Panc1 (cell line): Measurements from ENCODE around the gene AGBL4. TPM values are rescaled to one million over a fixed set of nuclear protein-coding genes. Genes with fewer than 3 reads are reported as not detected.

ENCODE experiments used
- ATAC-seq: fragments of 200-7000 bp; cut with Tn5 transposase; 2 replicates; pipeline ENCODE4 v1.9.1; 2020; ENCODE audit warnings: mild to moderate bottlenecking, moderate library complexity
- BruUV-seq: library from RNA; stranded (reverse); fragments of 400-500 nt; replicated peaks from 2 replicates; lab custom pipeline; 2021; lab: Mats Ljungman, UMichigan
- CTCF ChIA-PET: fragments of 300-600 bp; sonication (Branson Sonifier 250); formaldehyde crosslinking; loops from one replicate; lab custom pipeline; 2022; ENCODE audit warnings: antibody characterized with exemption; lab: Charles Lee
- POLR2A ChIA-PET: fragments of 300-600 bp; sonication (Branson Sonifier 250); formaldehyde crosslinking; loops from one replicate; lab custom pipeline; 2022; ENCODE audit warnings: antibody characterized with exemption; lab: Charles Lee
- DNase-seq: peaks from one replicate; pipeline ENCODE4 v3.0.0-alpha.2; 2010; ENCODE audit warnings: low read depth, low spot score
- H3K27ac ChIP-seq: 2 replicates; pipeline ENCODE4 v1.5.1; 2011; ENCODE audit warnings: mild to moderate bottlenecking, low read length, inconsistent platforms
- H3K27me3 ChIP-seq: fragments of 200-500 bp; sonication (Bioruptor generic); 2 replicates; pipeline ENCODE4 v1.6.0; 2014; ENCODE audit warnings: low read length, inconsistent platforms; ENCODE audit not compliant: control insufficient read depth, insufficient read depth
- H3K36me3 ChIP-seq: fragments of 200-500 bp; sonication (Bioruptor generic); 2 replicates; pipeline ENCODE4 v1.5.1; 2014; ENCODE audit warnings: inconsistent platforms, mild to moderate bottlenecking, low read length, moderate library complexity; ENCODE audit not compliant: control insufficient read depth, insufficient read depth
- H3K4me1 ChIP-seq: 2 replicates; pipeline ENCODE4 v1.5.1; 2011; ENCODE audit warnings: inconsistent platforms, mild to moderate bottlenecking, low read length, moderate library complexity; ENCODE audit not compliant: control insufficient read depth, insufficient read depth
- H3K4me3 ChIP-seq, 2 experiments: 2 replicates each; pipeline ENCODE4 v1.5.1; 2011 to 2012; ENCODE audit warnings: low read depth in 2 of 2, low read length in 2 of 2, mild to moderate bottlenecking in 2 of 2, inconsistent platforms in 1 of 2, moderate library complexity in 1 of 2
- H3K9me3 ChIP-seq: fragments of 200-500 bp; sonication (Bioruptor generic); 2 replicates; pipeline ENCODE4 v1.5.1; 2014; ENCODE audit warnings: low read depth, mild to moderate bottlenecking, inconsistent platforms, low read length, moderate library complexity; ENCODE audit not compliant: control insufficient read depth, insufficient read depth
- CTCF ChIP-seq: fragments of 450-650 bp; IDR thresholded peaks from 2 replicates; pipeline ENCODE4 v1.5.1; 2017; ENCODE audit warnings: mild to moderate bottlenecking
- POLR2AphosphoS5 ChIP-seq: IDR thresholded peaks from 2 replicates; pipeline ENCODE4 v1.6.1; 2012; ENCODE audit warnings: mild to moderate bottlenecking, low read depth, low read length, moderate library complexity
- REST ChIP-seq, 2 experiments: IDR thresholded peaks; 2 replicates each; pipeline ENCODE4 v1.6.1; 2011 to 2012; ENCODE audit warnings: low read depth in 2 of 2, control low read depth in 1 of 2, low read length in 1 of 2, mild to moderate bottlenecking in 1 of 2, moderate library complexity in 1 of 2; ENCODE audit not compliant: insufficient read depth in 1 of 2
- SIN3A ChIP-seq: IDR thresholded peaks from 2 replicates; pipeline ENCODE4 v1.6.1; 2012; ENCODE audit warnings: low read depth, mild to moderate bottlenecking, low read length, moderate library complexity, borderline replicate concordance; ENCODE audit not compliant: insufficient read depth
- TCF7L2 ChIP-seq: IDR thresholded peaks from 2 replicates; pipeline ENCODE4 v1.6.1; 2011; ENCODE audit warnings: mild to moderate bottlenecking, low read depth, low read length, inconsistent platforms
- in situ Hi-C: cut with HindIII; loops from 2 replicates; pipeline ENCODE4 v1.10.0; 2016; ENCODE audit warnings: low sequenced_read_pairs, low pct_unique_long_range_greater_than_20kb
- intact Hi-C: fragments of 100-400 bp; cut with micrococcal nuclease; formaldehyde crosslinking; loops from one replicate; pipeline ENCODE4 v1.10.0; 2022; ENCODE audit not compliant: unreplicated experiment
- total RNA-seq: library from RNA; stranded (reverse); gene quantifications from one replicate; pipeline ENCODE4 v1.2.1, GENCODE V29; 2021; ENCODE audit not compliant: unreplicated experiment

Gene AGBL4
- total RNA-seq, 1 experiment from 2014 or later = not detected

GRCh38 chr1:48676822-48677221 is 1346.9 kb downstream of the AGBL4 start:
- in situ Hi-C loops (no loop called here), intact Hi-C loops (loop anchor here (5.0 kb wide), 2 partner anchors 145 to 1670 kb away; no protein-coding TSS in a partner anchor)
- ATAC-seq (no peak), DNase-seq (no peak)
- ChIA-PET CTCF (interaction anchor here (1.0 to 2.8 kb wide), 3 partner anchors 17 to 141 kb away, joined by 3 to 11 read pairs (median 3); no protein-coding TSS in a partner anchor), POLR2A (no interaction called here)
- H3K9me3 ChIP-seq = no peaks in the 10 kb centered on the region
- no peak overlapping the region for H3K27ac ChIP-seq
- no peaks in the 10 kb centered on the region; the same call in 1 of the 2 replicates for H3K27me3 ChIP-seq
- BruUV-seq = no TSS peak
- no peaks in the 10 kb centered on the region for H3K4me1 ChIP-seq
- H3K36me3 ChIP-seq = no peaks in the 10 kb centered on the region
- TF ChIP-seq TCF7L2 (no peak), SIN3A (no peak), POLR2AphosphoS5 (no peak), REST (IDR thresholded peaks at IDR 0.05; ENCODE audit: insufficient read depth in 1 of 2, low read depth in 2 of 2, low read length in 1 of 2) (no peak), CTCF (no peak)
- H3K4me3 ChIP-seq = no peak overlapping the region

GRCh38 chr1:48676376-48676775 is 1347.4 kb downstream of the AGBL4 start:
- TF ChIP-seq CTCF (no peak), SIN3A (no peak), TCF7L2 (no peak), POLR2AphosphoS5 (no peak), REST (IDR thresholded peaks at IDR 0.05; ENCODE audit: insufficient read depth in 1 of 2, low read depth in 2 of 2, low read length in 1 of 2) (no peak)
- no peak for ATAC-seq
- in situ Hi-C loops = no loop called here
- CTCF ChIA-PET = interaction anchor here (2.8 kb wide), 1 partner anchor 141 kb away, joined by 11 read pairs; no protein-coding TSS in a partner anchor
- DNase-seq = no peak
- Histone ChIP-seq H3K4me1 (no peaks in the 10 kb centered on the region), H3K27ac (no peak overlapping the region), H3K9me3 (no peaks in the 10 kb centered on the region), H3K27me3 (no peaks in the 10 kb centered on the region; the same call in 1 of the 2 replicates), H3K36me3 (no peaks in the 10 kb centered on the region), H3K4me3 (no peak overlapping the region)
- BruUV-seq = no TSS peak
- intact Hi-C loops = loop anchor here (5.0 kb wide), 2 partner anchors 146 to 1671 kb away; no protein-coding TSS in a partner anchor
- POLR2A ChIA-PET = no interaction called here
